Measurements from ENCODE around the gene NCAPH2. TPM values are rescaled to one million over a fixed set of nuclear protein-coding genes. Genes with fewer than 3 reads are reported as not detected.

The NCAPH2 gene
- total RNA-seq, 6 donors from 2014 or later: 55.4 to 104 (median 62.2) TPM

Other genes starting within 250 kb of the NCAPH2 start
- gene MAPK12, start 246.5 kb upstream of the NCAPH2 start, total RNA-seq: 10 to 100 TPM in 3 of 6 donors, 1 to 10 TPM in 3; 3.1 to 19.2 (median 10.1) TPM
- gene MAPK11, start 237.8 kb upstream of the NCAPH2 start, total RNA-seq: 10 to 100 TPM in 1 of 6 donors, 1 to 10 TPM in 5; 3.1 to 27.3 (median 8.6) TPM
- 100 to 1,000 TPM; 218 to 407 (median 313) TPM for gene PLXNB2, start 200.6 kb upstream of the NCAPH2 start, total RNA-seq
- gene DENND6B, start 181.2 kb upstream of the NCAPH2 start, total RNA-seq: 10 to 100 TPM in 5 of 6 donors, 1 to 10 TPM in 1; 9.5 to 24.1 (median 12.7) TPM
- gene PPP6R2, start 164.9 kb upstream of the NCAPH2 start, total RNA-seq: 100 to 1,000 TPM in 2 of 6 donors, 10 to 100 TPM in 4; 53.0 to 264 (median 63.8) TPM
- gene SBF1, start 33.2 kb upstream of the NCAPH2 start, total RNA-seq: 100 to 1,000 TPM in 1 of 6 donors, 10 to 100 TPM in 5; 44.6 to 117 (median 75.7) TPM
- gene ADM2, start 26.7 kb upstream of the NCAPH2 start, total RNA-seq: 1 to 10 TPM in 4 of 6 donors, under 1 TPM in 2; 0.30 to 3.1 (median 1.6) TPM
- not detected for gene MIOX, start 21.4 kb upstream of the NCAPH2 start, total RNA-seq
- 10 to 100 TPM; 36.0 to 87.4 (median 77.4) TPM for gene LMF2, start 522 bp upstream of the NCAPH2 start, total RNA-seq
- 10 to 100 TPM in 2 of 6 donors, 1 to 10 TPM in 3, not detected in 1; 1.7 to 14.0 (median 9.2) TPM for gene SCO2, start 17.4 kb downstream of the NCAPH2 start, total RNA-seq
- gene TYMP, start 21.8 kb downstream of the NCAPH2 start, total RNA-seq: 100 to 1,000 TPM; 162 to 346 (median 248) TPM
- gene KLHDC7B, start 37.7 kb downstream of the NCAPH2 start, total RNA-seq: 1 to 10 TPM in 2 of 6 donors, under 1 TPM in 2, not detected in 2; 0.39 to 1.5 (median 0.81) TPM
- 1 to 10 TPM in 1 of 6 donors, not detected in 5; 3.4 TPM for gene SYCE3, start 54.7 kb downstream of the NCAPH2 start, total RNA-seq
- 10 to 100 TPM in 5 of 6 donors, 1 to 10 TPM in 1; 7.3 to 54.5 (median 19.4) TPM for gene CPT1B, start 70.2 kb downstream of the NCAPH2 start, total RNA-seq
- gene CHKB, start 74.6 kb downstream of the NCAPH2 start, total RNA-seq: 100 to 1,000 TPM in 2 of 6 donors, 10 to 100 TPM in 4; 42.7 to 294 (median 87.8) TPM
- gene MAPK8IP2, start 92.6 kb downstream of the NCAPH2 start, total RNA-seq: 1 to 10 TPM; 1.0 to 5.5 (median 3.4) TPM
- gene ARSA, start 119.9 kb downstream of the NCAPH2 start, total RNA-seq: 10 to 100 TPM; 29.8 to 99.0 (median 59.2) TPM
- 100 to 1,000 TPM in 1 of 6 donors, 10 to 100 TPM in 5; 16.6 to 105 (median 51.1) TPM for gene SHANK3, start 164.6 kb downstream of the NCAPH2 start, total RNA-seq
- gene ACR, start 230.0 kb downstream of the NCAPH2 start, total RNA-seq: 1 to 10 TPM in 4 of 6 donors, under 1 TPM in 2; 0.71 to 3.9 (median 1.5) TPM